Dedifferentiated amniotic fluid mesenchymal stem cell (primary cell): Measurements from ENCODE around the gene ZNF438.
"Not testable (repeated sequence)": the region's sequence is repeated elsewhere in the genome, so short reads cannot be mapped to it uniquely, and the experiment has no call there.

ENCODE experiments used
- DNase-seq: peaks from one replicate; pipeline ENCODE4 v3.0.0-alpha.2; 2016; ENCODE audit errors: extremely low spot score

ZNF438 gene

GRCh38 chr10:30806850-30807249 is 224.8 kb downstream of the ZNF438 start:
- no peak for DNase-seq

DNA sequence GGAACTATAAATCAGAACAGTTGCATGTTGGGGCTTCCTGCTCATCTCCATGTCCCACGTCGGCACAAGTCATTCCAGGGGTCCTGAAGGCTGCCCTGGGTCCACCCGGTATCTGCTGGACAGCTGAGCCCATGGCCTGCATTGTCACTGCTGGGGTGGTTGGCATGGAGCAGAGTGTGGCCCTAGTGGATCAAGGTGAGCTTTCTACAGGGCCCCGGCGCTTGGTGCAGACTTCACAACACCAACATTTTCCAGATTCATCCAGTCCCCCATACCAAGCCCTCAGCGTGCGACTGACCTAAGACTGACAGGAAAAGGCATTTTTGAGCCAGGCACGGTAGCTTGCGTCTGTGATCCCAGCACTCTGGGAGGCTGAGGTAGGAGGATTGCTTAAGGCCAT is 226.6 kb downstream of the ZNF438 start:
- no peak for DNase-seq

GRCh38 chr10:30804478-30805055 is 227.1 kb downstream of the ZNF438 start:
- DNase-seq: no peak

DNA sequence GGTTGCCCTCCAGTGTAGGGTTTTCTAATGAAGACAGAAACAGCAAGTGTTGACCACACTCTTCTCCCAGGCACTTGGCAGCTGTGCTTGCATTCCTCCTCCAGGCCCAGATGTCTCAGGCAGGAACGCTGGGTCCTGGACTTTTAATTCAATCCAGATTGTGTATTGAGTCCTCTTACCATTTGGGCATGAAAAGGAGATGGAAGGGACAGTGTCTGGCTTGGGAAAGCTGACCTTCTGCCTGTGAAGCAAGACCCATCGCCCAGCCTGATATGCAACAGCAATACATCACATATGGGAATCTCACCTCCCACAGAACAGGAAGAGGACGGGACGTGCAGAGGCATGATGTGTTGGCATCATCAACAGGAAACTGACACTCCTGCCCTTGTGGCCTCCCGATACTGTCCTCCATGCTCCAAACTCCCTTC is 227.8 kb downstream of the ZNF438 start:
- DNase-seq: peak; percentile 77

DNA sequence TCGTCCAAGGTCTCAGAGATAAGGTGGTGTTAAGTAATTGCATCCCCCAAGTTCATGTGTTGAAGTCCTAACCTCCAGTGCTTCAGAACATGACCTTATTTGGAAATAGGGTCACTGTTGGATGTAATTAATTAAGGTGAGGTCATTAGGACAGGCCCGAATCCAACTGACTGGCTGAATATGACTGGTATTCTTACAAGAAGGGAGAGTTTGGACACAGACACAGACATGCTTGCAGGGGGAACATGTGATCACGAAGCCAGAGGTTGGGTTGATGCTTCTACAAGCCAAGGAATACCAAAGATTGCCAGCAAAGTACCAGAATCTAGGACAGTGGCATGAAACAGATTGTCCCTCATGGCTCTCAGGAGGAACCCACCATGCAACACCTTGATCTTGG is 228.6 kb downstream of the ZNF438 start:
- no peak for DNase-seq

DNA sequence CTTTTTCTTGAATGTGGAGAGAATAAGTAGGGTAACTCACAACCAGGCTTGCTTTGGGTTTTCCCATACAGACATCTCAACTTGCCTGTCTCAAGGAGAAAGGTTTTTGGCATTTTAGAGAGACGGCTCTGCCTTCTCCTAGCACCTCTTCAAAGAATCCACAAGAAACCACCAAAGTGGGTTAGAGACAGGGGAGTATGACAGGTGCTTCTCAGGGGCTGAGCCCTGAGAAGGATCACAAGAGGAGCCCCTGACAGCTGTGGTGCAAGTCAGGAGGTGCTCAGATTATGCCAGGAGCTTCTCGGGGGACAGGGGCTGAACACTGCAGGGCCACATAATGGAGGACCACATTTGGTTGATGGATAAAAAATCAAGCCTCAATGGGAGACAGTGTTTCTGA is 231.3 kb downstream of the ZNF438 start:
- DNase-seq: no peak

- no peak for DNase-seq
Observed at GRCh38 chr10:30798646-30799185, 232.9 kb downstream of the ZNF438 start.

GRCh38 chr10:30795024-30795423 is 236.6 kb downstream of the ZNF438 start:
- not testable (repeated sequence) for DNase-seq
